ENCODE results near the gene KREMEN2. TPM values are rescaled to one million over a fixed set of nuclear protein-coding genes. Genes with fewer than 3 reads are reported as not detected.

KREMEN2 gene
- total RNA-seq, 1 experiment from 2014 or later, result 0.49 TPM

DNA sequence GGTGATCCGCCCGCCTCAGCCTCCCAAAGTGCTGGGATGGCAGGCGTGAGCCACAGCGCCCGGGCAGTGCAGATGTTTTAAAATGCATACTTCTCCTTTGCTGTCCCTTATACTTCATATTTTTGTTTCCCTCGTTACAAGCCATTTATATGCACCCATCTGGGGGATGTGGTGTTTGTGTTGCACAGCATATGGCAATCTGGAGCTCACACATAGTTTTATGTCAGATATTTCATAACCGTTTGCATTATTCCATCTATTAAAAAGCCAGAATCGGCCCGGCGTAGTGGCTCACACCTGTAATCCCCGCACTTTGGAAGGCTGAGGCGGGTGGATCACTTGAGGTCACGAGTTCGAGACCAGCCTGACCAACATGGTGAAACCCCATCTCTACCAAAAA lies 40.6 kb upstream of the KREMEN2 start:
- Histone ChIP-seq H3K27ac (ENCODE audit: low read depth, low read length, poor library complexity, severe bottlenecking) (no peak overlapping the region), H3K9me3 (ENCODE audit: low read depth, low read length, poor library complexity, severe bottlenecking) (no peaks in the 10 kb centered on the region), H3K4me3 (ENCODE audit: low read depth, low read length, poor library complexity, severe bottlenecking) (no peak overlapping the region), H3K4me1 (ENCODE audit: insufficient read depth, low read length, poor library complexity, severe bottlenecking) (peaks cover 10% of the 10 kb centered on the region), H3K36me3 (ENCODE audit: insufficient read depth, low read length, poor library complexity, severe bottlenecking) (no peaks in the 10 kb centered on the region), H3K27me3 (replicated peaks; ENCODE audit: insufficient read depth, low read depth, low read length, poor library complexity) (no peaks in the 10 kb centered on the region)
- ChIA-PET CTCF (interaction anchor here (1.4 kb wide), 1 partner anchor 85 kb away, joined by 5 read pairs; no protein-coding TSS in a partner anchor), POLR2A (ENCODE audit: low non-redundant PET) (no interaction called here)
- intact Hi-C loops (cut with micrococcal nuclease; ENCODE audit: unreplicated experiment), result no loop called here
- no TSS peak for BruUV-seq (replicated peaks)
- TF ChIP-seq, protein P1, sequence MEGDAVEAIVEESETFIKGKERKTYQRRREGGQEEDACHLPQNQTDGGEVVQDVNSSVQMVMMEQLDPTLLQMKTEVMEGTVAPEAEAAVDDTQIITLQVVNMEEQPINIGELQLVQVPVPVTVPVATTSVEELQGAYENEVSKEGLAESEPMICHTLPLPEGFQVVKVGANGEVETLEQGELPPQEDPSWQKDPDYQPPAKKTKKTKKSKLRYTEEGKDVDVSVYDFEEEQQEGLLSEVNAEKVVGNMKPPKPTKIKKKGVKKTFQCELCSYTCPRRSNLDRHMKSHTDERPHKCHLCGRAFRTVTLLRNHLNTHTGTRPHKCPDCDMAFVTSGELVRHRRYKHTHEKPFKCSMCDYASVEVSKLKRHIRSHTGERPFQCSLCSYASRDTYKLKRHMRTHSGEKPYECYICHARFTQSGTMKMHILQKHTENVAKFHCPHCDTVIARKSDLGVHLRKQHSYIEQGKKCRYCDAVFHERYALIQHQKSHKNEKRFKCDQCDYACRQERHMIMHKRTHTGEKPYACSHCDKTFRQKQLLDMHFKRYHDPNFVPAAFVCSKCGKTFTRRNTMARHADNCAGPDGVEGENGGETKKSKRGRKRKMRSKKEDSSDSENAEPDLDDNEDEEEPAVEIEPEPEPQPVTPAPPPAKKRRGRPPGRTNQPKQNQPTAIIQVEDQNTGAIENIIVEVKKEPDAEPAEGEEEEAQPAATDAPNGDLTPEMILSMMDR (conservative IDR thresholded peaks at IDR 0.05; ENCODE audit: low read depth, low read length), result no peak
- TF ChIP-seq EZH2 (IDR thresholded peaks at IDR 0.05; ENCODE audit: borderline replicate concordance, low read depth, low read length, poor library complexity, severe bottlenecking), result no peak
- DNase-seq (ENCODE audit: low spot score), result no peak

DNA sequence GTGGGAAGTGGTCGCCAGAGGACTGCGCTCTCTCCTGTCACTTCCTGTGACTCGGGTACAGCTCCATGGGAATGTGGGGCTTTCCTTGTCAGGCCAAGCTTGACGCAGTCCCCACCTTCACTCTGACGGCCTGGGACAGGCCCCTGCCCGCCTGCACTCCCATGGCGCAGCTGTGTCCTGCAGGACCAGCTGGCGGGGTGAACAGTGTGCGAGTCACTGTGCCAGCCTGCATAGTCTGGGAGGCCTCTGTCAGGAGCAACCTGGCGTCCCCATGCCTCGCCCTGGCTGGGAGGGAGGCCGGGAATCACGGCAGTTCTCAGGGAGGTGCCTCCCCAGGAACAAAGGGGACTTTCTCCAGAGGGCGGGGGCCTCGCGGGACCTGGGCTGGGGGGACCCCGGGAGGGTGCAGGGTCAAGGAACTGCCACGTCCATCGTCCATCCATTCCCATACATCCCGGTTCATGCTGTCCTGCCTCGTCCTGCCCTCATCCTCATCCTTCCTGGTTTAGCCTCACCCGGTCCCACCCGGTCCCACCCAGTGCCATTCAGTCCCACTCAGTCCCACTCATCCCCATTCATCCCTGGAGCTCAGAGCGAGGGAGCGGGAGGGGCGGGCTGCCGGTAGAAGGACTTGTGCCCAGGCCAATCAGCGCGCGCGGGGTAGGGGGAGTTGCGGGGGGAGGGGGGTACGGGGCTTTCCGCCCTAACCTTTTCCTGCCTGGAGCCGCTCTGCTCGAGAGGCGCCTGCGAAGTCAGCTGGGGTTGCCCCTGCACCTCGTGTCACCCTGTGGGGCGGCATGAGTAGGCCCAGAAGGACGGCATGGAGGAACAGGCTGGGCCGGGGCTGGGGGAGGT lies 38.9 kb upstream of the KREMEN2 start:
- CTCF ChIA-PET, result interaction anchor here (0.6 kb wide), 1 partner anchor 28 kb away, joined by 4 read pairs; no protein-coding TSS in a partner anchor
- no peak for TF ChIP-seq EZH2 (IDR thresholded peaks at IDR 0.05; ENCODE audit: borderline replicate concordance, low read depth, low read length, poor library complexity, severe bottlenecking)
- intact Hi-C loops (cut with micrococcal nuclease; ENCODE audit: unreplicated experiment), result loop anchor here (5.0 kb wide), 1 partner anchor 37 kb away; the partner anchor contains the start of gene KREMEN2
- Histone ChIP-seq H3K4me3 (ENCODE audit: low read depth, low read length, poor library complexity, severe bottlenecking) (no peak overlapping the region), H3K27ac (ENCODE audit: low read depth, low read length, poor library complexity, severe bottlenecking) (no peak overlapping the region), H3K27me3 (replicated peaks; ENCODE audit: insufficient read depth, low read depth, low read length, poor library complexity) (no peaks in the 10 kb centered on the region), H3K4me1 (ENCODE audit: insufficient read depth, low read length, poor library complexity, severe bottlenecking) (peaks cover 5% of the 10 kb centered on the region), H3K9me3 (ENCODE audit: low read depth, low read length, poor library complexity, severe bottlenecking) (no peaks in the 10 kb centered on the region), H3K36me3 (ENCODE audit: insufficient read depth, low read length, poor library complexity, severe bottlenecking) (no peaks in the 10 kb centered on the region)
- POLR2A ChIA-PET (ENCODE audit: low non-redundant PET), result no interaction called here
- DNase-seq (ENCODE audit: low spot score), result no peak
- no TSS peak for BruUV-seq (replicated peaks)

DNA sequence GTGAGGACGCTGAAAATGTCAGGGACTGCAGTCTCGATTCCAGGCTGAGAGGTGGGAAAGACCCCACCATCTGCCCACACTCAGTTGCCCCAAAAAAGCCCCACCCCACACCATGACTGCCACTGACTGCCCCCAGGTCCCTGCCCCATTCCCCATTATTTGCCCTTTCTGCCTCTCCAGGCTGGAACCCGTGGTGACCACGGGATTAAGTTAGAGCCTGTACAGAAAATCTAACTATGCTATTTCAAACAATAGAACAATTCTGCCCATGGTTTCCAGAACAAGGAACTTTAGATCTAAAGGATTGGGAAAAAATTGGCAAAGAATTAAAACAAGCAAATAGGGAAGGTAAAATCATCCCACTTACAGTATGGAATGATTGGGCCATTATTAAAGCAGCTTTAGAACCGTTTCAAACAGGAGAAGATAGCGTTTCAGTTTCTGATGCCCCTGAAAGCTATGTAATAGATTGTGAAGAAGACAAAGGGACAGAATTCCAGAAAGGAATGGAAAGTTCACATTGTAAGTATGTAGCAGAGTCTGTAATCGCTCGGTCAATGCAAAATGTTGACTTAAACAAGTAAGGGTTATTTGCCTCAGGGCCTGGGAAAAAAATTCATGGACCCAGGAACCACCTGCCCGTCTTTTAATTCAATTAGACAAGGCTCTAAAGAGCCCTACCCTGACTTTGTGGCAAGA lies 38.0 kb upstream of the KREMEN2 start:
- no peak overlapping the region for H3K27ac ChIP-seq (ENCODE audit: low read depth, low read length, poor library complexity, severe bottlenecking)
- H3K4me3 ChIP-seq (ENCODE audit: low read depth, low read length, poor library complexity, severe bottlenecking), result no peak overlapping the region
- ChIA-PET POLR2A (ENCODE audit: low non-redundant PET) (interaction anchor here (0.6 to 0.7 kb wide), 2 partner anchors 36 to 38 kb away, joined by 4 to 8 read pairs; no protein-coding TSS in a partner anchor), CTCF (interaction anchor here (0.7 kb wide), 1 partner anchor 87 kb away, joined by 3 read pairs; no protein-coding TSS in a partner anchor)
- peaks cover 5% of the 10 kb centered on the region for H3K4me1 ChIP-seq (ENCODE audit: insufficient read depth, low read length, poor library complexity, severe bottlenecking)
- H3K27me3 ChIP-seq (replicated peaks; ENCODE audit: insufficient read depth, low read depth, low read length, poor library complexity), result no peaks in the 10 kb centered on the region
- no peak for DNase-seq (ENCODE audit: low spot score)
- no peaks in the 10 kb centered on the region for H3K9me3 ChIP-seq (ENCODE audit: low read depth, low read length, poor library complexity, severe bottlenecking)
- no TSS peak for BruUV-seq (replicated peaks)
- peaks cover 4% of the 10 kb centered on the region for H3K36me3 ChIP-seq (ENCODE audit: insufficient read depth, low read length, poor library complexity, severe bottlenecking)
- TF ChIP-seq, protein P1 (conservative IDR thresholded peaks at IDR 0.05; ENCODE audit: low read depth, low read length), result no peak
- no peak for TF ChIP-seq EZH2 (IDR thresholded peaks at IDR 0.05; ENCODE audit: borderline replicate concordance, low read depth, low read length, poor library complexity, severe bottlenecking)
- intact Hi-C loops (cut with micrococcal nuclease; ENCODE audit: unreplicated experiment), result loop anchor here (5.0 kb wide), 1 partner anchor 36 kb away; the partner anchor contains the start of gene KREMEN2

Data from A673 (cell line).